RWPE2 (cell line): ENCODE measurements around the gene VDR.
A peak's percentile ranks its signal among the peaks of the same experiment; 100 is the strongest.

Experiments
- ATAC-seq: fragments of 200-7000 bp; cut with Tn5 transposase; 3 replicates; pipeline ENCODE4 v1.9.1; 2021; ENCODE audit warnings: low read depth
- DNase-seq: peaks from one replicate; pipeline ENCODE4 v3.0.0-alpha.2; 2020; ENCODE audit warnings: low spot score
- H3K27ac ChIP-seq: fragments of 450-650 bp; 2 replicates; pipeline ENCODE4 v1.5.1; 2017; ENCODE audit warnings: mild to moderate bottlenecking; ENCODE audit not compliant: poor library complexity, severe bottlenecking
- H3K27me3 ChIP-seq: fragments of 250-450 bp; sonication (Bioruptor Pico); 2 replicates; pipeline ENCODE4 v1.5.1; 2021; ENCODE audit warnings: mild to moderate bottlenecking, moderate library complexity; ENCODE audit not compliant: insufficient read depth, poor library complexity, severe bottlenecking
- H3K36me3 ChIP-seq: fragments of 250-450 bp; sonication (Bioruptor Pico); 2 replicates; pipeline ENCODE4 v1.5.1; 2020; ENCODE audit warnings: low read depth, mild to moderate bottlenecking, moderate library complexity
- H3K4me1 ChIP-seq: fragments of 250-450 bp; sonication (Bioruptor Pico); 2 replicates; pipeline ENCODE4 v1.5.1; 2021; ENCODE audit warnings: mild to moderate bottlenecking, moderate library complexity; ENCODE audit not compliant: insufficient read depth, poor library complexity, severe bottlenecking
- H3K4me3 ChIP-seq: fragments of 250-450 bp; sonication (Bioruptor Pico); 2 replicates; pipeline ENCODE4 v1.5.1; 2021; ENCODE audit warnings: mild to moderate bottlenecking, moderate library complexity; ENCODE audit not compliant: severe bottlenecking
- H3K9me3 ChIP-seq: fragments of 250-450 bp; sonication (Bioruptor Pico); 2 replicates; pipeline ENCODE4 v1.5.1; 2021; ENCODE audit warnings: mild to moderate bottlenecking, moderate library complexity; ENCODE audit not compliant: severe bottlenecking
- TF ChIP-seq, protein P1 (sequence below): fragments of 450-650 bp; IDR thresholded peaks from one replicate; pipeline ENCODE4 v1.5.1; 2017; ENCODE audit warnings: mild to moderate bottlenecking, moderate library complexity; ENCODE audit not compliant: poor library complexity, severe bottlenecking

The VDR gene

DNA sequence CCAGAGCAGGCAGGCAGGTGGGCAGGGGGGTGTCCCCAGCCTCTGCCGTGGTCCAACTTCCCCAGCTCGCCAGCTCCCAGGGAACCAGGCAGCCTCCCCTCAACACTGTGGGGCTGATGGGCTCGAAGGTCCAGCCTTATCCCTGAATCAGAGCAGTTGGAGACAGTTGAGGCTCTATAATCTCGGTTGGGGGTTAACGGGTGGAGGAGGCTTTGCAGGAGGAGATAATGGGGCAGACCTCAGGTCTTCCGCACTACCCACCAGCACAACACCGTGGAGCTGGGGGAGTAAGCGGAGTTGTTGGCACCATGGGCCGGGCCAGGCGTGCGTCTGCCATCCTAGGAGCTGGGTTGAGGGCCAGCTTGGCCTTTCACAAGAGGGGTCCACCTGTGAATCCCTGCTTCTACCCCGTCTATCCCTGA, 71.2 kb downstream of the VDR start:
- Histone ChIP-seq H3K4me3 (no peak overlapping the region), H3K36me3 (no peaks in the 10 kb centered on the region), H3K27ac (no peak overlapping the region), H3K27me3 (no peaks in the 10 kb centered on the region), H3K9me3 (no peaks in the 10 kb centered on the region), H3K4me1 (peaks cover 19% of the 10 kb centered on the region)
- TF ChIP-seq, protein P1, sequence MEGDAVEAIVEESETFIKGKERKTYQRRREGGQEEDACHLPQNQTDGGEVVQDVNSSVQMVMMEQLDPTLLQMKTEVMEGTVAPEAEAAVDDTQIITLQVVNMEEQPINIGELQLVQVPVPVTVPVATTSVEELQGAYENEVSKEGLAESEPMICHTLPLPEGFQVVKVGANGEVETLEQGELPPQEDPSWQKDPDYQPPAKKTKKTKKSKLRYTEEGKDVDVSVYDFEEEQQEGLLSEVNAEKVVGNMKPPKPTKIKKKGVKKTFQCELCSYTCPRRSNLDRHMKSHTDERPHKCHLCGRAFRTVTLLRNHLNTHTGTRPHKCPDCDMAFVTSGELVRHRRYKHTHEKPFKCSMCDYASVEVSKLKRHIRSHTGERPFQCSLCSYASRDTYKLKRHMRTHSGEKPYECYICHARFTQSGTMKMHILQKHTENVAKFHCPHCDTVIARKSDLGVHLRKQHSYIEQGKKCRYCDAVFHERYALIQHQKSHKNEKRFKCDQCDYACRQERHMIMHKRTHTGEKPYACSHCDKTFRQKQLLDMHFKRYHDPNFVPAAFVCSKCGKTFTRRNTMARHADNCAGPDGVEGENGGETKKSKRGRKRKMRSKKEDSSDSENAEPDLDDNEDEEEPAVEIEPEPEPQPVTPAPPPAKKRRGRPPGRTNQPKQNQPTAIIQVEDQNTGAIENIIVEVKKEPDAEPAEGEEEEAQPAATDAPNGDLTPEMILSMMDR: no peak
- DNase-seq: no peak
- no peak for ATAC-seq

DNA sequence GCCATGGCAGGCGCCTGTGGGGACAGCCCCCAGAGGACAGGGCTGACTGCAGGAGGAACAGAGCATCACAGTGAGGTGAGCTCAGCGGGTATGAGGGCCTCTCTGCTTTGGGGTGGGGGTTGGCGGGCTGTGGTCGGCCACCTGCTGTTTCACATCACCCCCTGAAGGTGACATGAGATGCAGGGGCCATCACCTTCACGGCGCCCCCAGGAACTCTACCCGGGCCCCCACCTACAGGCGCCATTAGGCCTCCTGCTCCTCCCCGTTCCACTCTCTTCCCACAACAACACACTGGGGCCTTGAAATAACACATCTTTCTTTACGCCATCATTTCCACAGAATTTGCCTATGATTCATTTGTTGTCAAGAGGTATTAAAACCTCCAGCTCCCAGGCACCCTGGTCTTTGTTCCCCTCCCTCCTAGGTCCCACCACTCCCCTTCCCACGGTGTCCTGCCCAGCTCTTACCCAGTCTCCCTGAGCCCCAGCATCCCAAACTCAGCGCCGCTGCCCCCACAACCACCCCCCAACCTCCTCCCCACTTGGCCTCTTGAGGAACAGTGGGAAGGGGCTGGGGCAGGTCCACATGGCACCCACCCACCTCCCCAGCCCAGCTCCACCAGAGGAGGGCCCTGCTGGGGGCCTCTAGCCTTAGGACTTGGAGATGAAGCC, 72.4 kb downstream of the VDR start:
- no peak for DNase-seq
- H3K27ac ChIP-seq: no peak overlapping the region
- H3K27me3 ChIP-seq: no peaks in the 10 kb centered on the region
- H3K4me3 ChIP-seq: no peak overlapping the region
- peaks cover 25% of the 10 kb centered on the region for H3K4me1 ChIP-seq
- no peak for ATAC-seq
- H3K9me3 ChIP-seq: no peaks in the 10 kb centered on the region
- TF ChIP-seq, protein P1: no peak
- no peaks in the 10 kb centered on the region for H3K36me3 ChIP-seq

DNA sequence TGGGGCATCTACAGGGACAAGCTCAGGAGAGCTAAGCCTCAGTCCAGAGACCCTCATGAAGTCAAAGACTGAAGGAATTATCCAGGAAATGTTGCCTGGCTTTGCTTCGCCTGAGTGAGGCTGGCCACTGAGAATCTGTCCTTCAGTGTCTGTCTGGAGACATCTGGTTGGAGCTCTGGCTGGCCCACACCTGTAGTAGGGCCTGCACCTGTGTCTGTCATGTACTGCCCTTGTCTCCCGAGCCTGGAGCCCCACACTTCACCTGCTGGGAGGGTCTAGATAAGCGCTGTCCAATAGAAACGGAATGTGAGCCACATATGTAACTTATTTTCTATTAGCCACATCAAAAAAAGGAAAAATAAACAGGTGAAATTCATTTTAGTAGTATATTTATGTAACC, 75.2 kb downstream of the VDR start:
- DNase-seq: no peak
- peaks cover 34% of the 10 kb centered on the region for H3K4me1 ChIP-seq
- H3K27me3 ChIP-seq: no peaks in the 10 kb centered on the region
- no peak overlapping the region for H3K4me3 ChIP-seq
- TF ChIP-seq, protein P1: no peak
- no peak for ATAC-seq
- no peaks in the 10 kb centered on the region for H3K9me3 ChIP-seq
- peak overlapping the region; percentile 95 for H3K27ac ChIP-seq
- no peaks in the 10 kb centered on the region for H3K36me3 ChIP-seq

DNA sequence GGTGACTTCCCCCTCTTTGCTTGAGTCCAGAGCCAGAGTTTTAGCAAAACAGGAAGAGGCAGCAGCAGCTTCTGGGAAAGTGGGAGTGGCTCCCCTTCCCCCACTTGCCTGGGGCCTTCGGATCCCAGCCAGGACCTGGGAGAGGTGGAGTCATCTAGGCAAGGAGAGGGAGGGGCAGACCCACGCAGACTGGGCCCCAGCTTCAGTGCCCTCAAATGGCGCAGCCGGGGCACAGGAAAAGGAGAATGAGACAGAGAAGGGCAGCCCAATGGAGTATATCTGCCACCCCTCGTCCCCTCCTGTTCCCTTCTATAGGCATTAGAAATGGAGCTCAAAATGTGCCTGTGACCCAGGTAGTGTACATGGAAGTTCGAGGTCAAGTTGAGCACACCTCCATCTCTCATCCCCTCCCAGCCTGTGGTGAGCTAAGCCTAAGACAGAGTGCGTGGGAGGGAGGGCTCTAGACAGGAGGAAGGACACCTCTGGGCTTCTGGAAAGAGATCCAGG, 75.8 kb downstream of the VDR start:
- Histone ChIP-seq H3K27me3 (no peaks in the 10 kb centered on the region), H3K4me3 (no peak overlapping the region), H3K27ac (peak overlapping the region; percentile 95), H3K36me3 (no peaks in the 10 kb centered on the region), H3K9me3 (no peaks in the 10 kb centered on the region), H3K4me1 (peaks cover 37% of the 10 kb centered on the region)
- TF ChIP-seq, protein P1: no peak
- ATAC-seq (peak; percentile 77), DNase-seq (no peak)
